ENCODE data around the gene RNU5D-1. TPM values are rescaled to one million over a fixed set of nuclear protein-coding genes. Genes with fewer than 3 reads are reported as not detected.

The RNU5D-1 gene
- not detected for total RNA-seq
- long read RNA-seq, partial matches to known transcripts, result 0 of 1 reads
- long read RNA-seq, other reads (novel, unspliced or antisense), result 0 of 1 reads

DNA sequence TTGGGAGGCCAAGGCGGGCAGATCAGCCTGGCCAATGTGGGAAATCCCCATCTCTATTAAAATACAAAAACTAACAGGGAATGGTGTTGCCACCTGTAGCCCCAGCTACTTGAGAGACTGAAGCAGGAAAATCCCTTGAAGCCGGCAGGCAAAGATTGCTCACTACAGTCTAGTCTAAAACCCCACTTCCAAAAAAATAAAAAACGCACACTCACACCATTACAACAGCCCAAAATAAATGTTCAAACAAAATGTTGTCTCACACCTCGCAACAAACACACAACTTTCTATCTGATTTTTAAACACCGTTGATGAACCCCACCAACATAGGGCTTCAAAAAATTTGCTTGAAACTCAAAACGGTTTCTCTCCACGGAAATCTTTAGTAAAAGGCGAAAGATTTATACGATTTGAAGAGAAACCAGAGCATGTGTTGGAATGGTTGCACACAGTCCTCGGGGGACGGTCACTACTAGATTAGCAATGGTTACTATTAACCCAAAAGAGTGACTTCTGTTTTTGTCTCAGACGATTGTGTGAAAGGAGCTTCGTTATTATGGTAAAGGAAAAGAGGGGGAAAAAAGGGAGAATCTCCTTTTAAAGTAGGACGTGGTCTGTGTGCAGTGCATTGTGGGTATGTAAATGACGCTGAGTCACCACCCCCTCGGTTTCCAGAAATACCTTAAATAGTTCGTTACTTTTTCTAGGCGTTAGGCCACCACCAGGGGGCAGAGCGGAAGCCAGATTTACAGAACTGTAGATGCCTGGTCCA lies at the start of gene RNU5D-1:
RNU5D-1 (minus strand) TSS at position 430 of the 772 bp plus-strand sequence.
- intact Hi-C loops (cut with DNase I), result no loop called here
- no peaks in the 10 kb centered on the region for H3K36me3 ChIP-seq
- H3K27ac ChIP-seq, result peak within 1 kb of the TSS; percentile 96
- peak; percentile 92 to 96 for ATAC-seq
- peaks cover 29% of the 10 kb centered on the region for H3K4me1 ChIP-seq
- no peaks in the 10 kb centered on the region for H3K27me3 ChIP-seq (ENCODE audit: low read depth)
- no peaks in the 10 kb centered on the region for H3K9me3 ChIP-seq
- DNase-seq, result peak; percentile 93
- peak within 1 kb of the TSS; percentile 33 for H3K4me3 ChIP-seq
- TF ChIP-seq, protein P1, sequence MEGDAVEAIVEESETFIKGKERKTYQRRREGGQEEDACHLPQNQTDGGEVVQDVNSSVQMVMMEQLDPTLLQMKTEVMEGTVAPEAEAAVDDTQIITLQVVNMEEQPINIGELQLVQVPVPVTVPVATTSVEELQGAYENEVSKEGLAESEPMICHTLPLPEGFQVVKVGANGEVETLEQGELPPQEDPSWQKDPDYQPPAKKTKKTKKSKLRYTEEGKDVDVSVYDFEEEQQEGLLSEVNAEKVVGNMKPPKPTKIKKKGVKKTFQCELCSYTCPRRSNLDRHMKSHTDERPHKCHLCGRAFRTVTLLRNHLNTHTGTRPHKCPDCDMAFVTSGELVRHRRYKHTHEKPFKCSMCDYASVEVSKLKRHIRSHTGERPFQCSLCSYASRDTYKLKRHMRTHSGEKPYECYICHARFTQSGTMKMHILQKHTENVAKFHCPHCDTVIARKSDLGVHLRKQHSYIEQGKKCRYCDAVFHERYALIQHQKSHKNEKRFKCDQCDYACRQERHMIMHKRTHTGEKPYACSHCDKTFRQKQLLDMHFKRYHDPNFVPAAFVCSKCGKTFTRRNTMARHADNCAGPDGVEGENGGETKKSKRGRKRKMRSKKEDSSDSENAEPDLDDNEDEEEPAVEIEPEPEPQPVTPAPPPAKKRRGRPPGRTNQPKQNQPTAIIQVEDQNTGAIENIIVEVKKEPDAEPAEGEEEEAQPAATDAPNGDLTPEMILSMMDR (IDR thresholded peaks at IDR 0.05), result peak; percentile 88

DNA sequence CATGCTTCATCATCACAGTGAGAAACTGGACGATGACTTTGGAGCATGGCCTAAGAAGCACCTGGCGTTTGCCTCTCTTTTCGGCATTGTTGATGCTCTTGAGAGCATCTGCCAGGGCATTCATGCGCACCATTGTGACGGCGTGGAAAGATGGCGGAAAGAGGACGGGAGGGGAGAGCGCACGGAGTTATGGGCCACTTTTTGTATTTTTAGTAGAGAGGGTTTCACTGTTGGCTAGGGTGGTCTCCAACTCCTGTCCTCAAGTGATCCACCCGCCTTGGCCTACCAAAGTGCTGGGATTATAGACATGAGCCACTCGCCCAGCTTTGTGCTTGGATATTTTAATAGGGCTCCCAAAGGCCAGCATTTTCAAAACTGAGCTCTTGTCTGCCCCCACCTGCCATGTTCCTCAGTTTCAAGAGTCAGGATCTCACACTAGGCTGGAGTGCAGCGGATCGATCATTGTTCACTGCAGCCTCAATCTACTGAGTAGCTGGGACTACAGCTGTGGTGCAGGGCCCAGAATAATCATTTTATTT lies 49.7 kb upstream of the RNU5D-1 start:
- Histone ChIP-seq H3K27ac (no peak overlapping the region), H3K4me1 (peaks cover 47% of the 10 kb centered on the region), H3K27me3 (ENCODE audit: low read depth) (no peaks in the 10 kb centered on the region), H3K36me3 (peaks cover 55% of the 10 kb centered on the region), H3K4me3 (no peak overlapping the region), H3K9me3 (no peaks in the 10 kb centered on the region)
- DNase-seq, result no peak
- no peak for ATAC-seq
- TF ChIP-seq, protein P1 (IDR thresholded peaks at IDR 0.05), result no peak
- intact Hi-C loops (cut with DNase I), result no loop called here

DNA sequence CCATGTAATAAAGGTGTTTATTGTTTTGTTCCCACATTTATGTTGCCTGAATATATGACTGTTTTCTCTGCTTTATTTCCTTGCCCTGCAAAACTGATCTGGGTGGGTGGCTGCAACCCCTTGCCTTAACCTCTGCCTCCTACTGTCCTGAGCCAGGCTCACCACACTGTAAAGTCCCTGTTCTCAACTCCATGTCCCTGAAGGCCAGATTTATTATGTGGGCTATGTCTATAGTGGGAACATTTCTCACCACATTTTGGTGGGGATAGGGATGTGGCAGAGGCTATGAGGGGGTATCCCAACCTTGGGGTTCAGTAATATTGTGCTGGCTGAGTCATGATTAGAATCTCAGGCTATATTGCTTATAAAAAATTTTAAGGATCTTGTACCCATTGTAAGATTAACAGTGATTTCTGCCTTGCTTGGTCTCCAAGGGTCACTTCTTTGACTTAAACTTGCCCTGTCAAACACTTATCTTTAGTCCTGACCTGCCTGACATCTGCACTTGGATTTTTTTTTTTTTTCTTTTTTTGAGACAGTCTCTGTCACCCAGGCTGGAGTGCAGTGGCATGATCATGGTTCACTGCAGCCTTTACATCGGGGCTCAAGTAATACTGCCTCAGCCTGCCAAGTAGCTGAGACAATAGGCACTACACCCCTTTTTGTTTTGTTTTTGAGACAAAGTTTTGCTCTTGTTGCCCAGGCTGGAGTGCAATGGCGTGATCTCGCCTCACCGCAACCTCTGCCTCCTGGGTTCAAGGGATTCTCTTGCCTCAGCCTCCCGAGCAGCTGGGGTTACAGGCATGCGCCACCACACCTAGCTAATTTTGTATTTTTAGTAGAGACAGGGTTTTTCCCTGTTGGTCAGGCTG lies 48.0 kb upstream of the RNU5D-1 start:
- no peak overlapping the region for H3K4me3 ChIP-seq
- H3K36me3 ChIP-seq, result peaks cover 55% of the 10 kb centered on the region
- no peak overlapping the region for H3K27ac ChIP-seq
- no peaks in the 10 kb centered on the region for H3K9me3 ChIP-seq
- peaks cover 38% of the 10 kb centered on the region for H3K4me1 ChIP-seq
- DNase-seq, result no peak
- no peak for ATAC-seq
- no peaks in the 10 kb centered on the region for H3K27me3 ChIP-seq (ENCODE audit: low read depth)
- TF ChIP-seq, protein P1 (IDR thresholded peaks at IDR 0.05), result no peak
- intact Hi-C loops (cut with DNase I), result no loop called here

DNA sequence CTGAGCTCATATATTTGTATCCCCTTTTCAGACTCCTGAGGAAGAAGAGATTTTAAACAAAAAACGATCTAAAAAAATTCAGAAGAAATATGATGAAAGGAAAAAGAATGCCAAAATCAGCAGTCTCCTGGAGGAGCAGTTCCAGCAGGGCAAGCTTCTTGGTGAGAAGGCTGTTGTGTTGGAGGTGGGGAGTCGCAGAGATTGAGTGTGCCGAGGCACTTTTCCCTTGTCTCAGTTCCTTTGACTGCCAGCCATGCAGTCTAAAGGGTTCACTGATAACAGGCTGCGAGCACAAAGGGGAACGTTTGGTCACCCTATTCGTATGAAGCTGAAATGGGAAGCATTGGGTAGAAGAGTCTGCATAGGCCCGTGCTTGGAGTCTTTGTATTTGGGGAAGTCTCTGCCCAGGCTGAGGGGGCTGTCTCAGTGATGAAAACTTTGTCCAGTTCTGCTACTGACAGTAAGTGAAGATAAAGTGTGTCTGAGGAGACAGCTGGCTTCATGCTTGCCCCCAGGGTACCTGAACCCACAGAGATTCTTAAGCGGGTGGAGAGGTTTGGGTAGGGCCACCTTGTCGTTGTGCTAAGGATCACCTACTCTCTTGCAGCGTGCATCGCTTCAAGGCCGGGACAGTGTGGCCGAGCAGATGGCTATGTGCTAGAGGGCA lies 47.1 kb upstream of the RNU5D-1 start:
- DNase-seq (no peak), ATAC-seq (no peak)
- no peaks in the 10 kb centered on the region for H3K27me3 ChIP-seq (ENCODE audit: low read depth)
- H3K27ac ChIP-seq, result no peak overlapping the region
- peaks cover 55% of the 10 kb centered on the region for H3K36me3 ChIP-seq
- intact Hi-C loops (cut with DNase I), result no loop called here
- TF ChIP-seq, protein P1 (IDR thresholded peaks at IDR 0.05), result no peak
- H3K4me1 ChIP-seq, result peaks cover 29% of the 10 kb centered on the region
- H3K9me3 ChIP-seq, result no peaks in the 10 kb centered on the region
- H3K4me3 ChIP-seq, result no peak overlapping the region

DNA sequence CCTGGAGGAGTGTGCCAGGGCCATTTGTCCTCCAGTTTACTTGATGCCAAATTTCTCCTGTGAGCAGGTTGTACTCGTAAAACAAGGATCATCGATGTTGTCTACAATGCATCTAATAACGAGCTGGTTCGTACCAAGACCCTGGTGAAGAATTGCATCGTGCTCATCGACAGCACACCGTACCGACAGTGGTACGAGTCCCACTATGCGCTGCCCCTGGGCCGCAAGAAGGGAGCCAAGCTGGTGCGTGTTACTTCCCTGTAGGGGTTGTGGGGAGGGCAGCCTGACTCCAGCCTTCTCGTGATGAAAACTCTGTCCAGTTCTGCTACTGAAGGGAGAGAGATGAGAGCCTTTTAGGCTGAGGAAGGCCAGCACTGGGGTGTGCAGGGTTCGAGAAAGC lies 46.6 kb upstream of the RNU5D-1 start:
- H3K9me3 ChIP-seq, result no peaks in the 10 kb centered on the region
- no peak overlapping the region for H3K27ac ChIP-seq
- DNase-seq (no peak), ATAC-seq (no peak)
- TF ChIP-seq, protein P1 (IDR thresholded peaks at IDR 0.05), result no peak
- H3K36me3 ChIP-seq, result peaks cover 55% of the 10 kb centered on the region
- no peaks in the 10 kb centered on the region for H3K27me3 ChIP-seq (ENCODE audit: low read depth)
- intact Hi-C loops (cut with DNase I), result no loop called here
- no peak overlapping the region for H3K4me3 ChIP-seq
- peaks cover 29% of the 10 kb centered on the region for H3K4me1 ChIP-seq

All from lower lobe of right lung (tissue), 2 donors.